HG03571 (cell line): ENCODE results near the gene CCDC13.

Source experiments
- ATAC-seq: cut with Tn5 transposase; IDR thresholded peaks from one replicate; pipeline ENCODE4 v1.9.1; 2021; ENCODE audit not compliant: unreplicated experiment

CCDC13 gene

GRCh38 chr3:42735615-42736014, 37.4 kb downstream of the CCDC13 start:
- no peak for ATAC-seq

- ATAC-seq, result no peak
Observed at GRCh38 chr3:42735019-42735418, 38.0 kb downstream of the CCDC13 start.

- ATAC-seq, result no peak
Observed at GRCh38 chr3:42734263-42734860, 38.7 kb downstream of the CCDC13 start.

- no peak for ATAC-seq
Observed at GRCh38 chr3:42733501-42734262, 39.4 kb downstream of the CCDC13 start.

- ATAC-seq, result no peak
Observed at GRCh38 chr3:42732829-42733459, 40.1 kb downstream of the CCDC13 start.

GRCh38 chr3:42732196-42732828, 40.7 kb downstream of the CCDC13 start:
- ATAC-seq, result no peak

- ATAC-seq, result no peak
Observed at GRCh38 chr3:42731476-42732195, 41.4 kb downstream of the CCDC13 start.

GRCh38 chr3:42730706-42731420, 42.2 kb downstream of the CCDC13 start:
- no peak for ATAC-seq

- ATAC-seq, result no peak
Observed at GRCh38 chr3:42730294-42730693, 42.8 kb downstream of the CCDC13 start.

GRCh38 chr3:42729404-42730145, 43.5 kb downstream of the CCDC13 start:
- no peak for ATAC-seq

- ATAC-seq, result no peak
Observed at GRCh38 chr3:42728668-42729364, 44.2 kb downstream of the CCDC13 start.

GRCh38 chr3:42728056-42728455, 45.0 kb downstream of the CCDC13 start:
- ATAC-seq, result no peak

- ATAC-seq, result no peak
Observed at GRCh38 chr3:42725454-42725853, 47.6 kb downstream of the CCDC13 start.

- no peak for ATAC-seq
Observed at GRCh38 chr3:42723219-42723618, 49.8 kb downstream of the CCDC13 start.
